Ishikawa (cell line): Measurements from ENCODE around the gene CD82.

ENCODE experiments used
- CEBPB ChIP-seq: IDR thresholded peaks from 2 replicates; pipeline ENCODE4 v1.6.1; 2012
- CREB1 ChIP-seq: IDR thresholded peaks from 2 replicates; pipeline ENCODE4 v1.6.1; 2012; ENCODE audit warnings: low read depth
- EGR1 ChIP-seq: IDR thresholded peaks from 2 replicates; pipeline ENCODE4 v1.6.1; 2012
- EP300 ChIP-seq: IDR thresholded peaks from 2 replicates; pipeline ENCODE4 v1.6.1; 2012; ENCODE audit warnings: borderline replicate concordance
- FOXM1 ChIP-seq: IDR thresholded peaks from 2 replicates; pipeline ENCODE4 v1.6.1; 2012; ENCODE audit warnings: low read depth, borderline replicate concordance
- MAX ChIP-seq: IDR thresholded peaks from 2 replicates; pipeline ENCODE4 v1.6.1; 2012
- NFIC ChIP-seq: IDR thresholded peaks from 2 replicates; pipeline ENCODE4 v1.6.1; 2012
- RAD21 ChIP-seq: IDR thresholded peaks from 2 replicates; pipeline ENCODE4 v1.6.1; 2012; ENCODE audit warnings: low read depth
- REST ChIP-seq: IDR thresholded peaks from 2 replicates; pipeline ENCODE4 v1.6.1; 2012; ENCODE audit warnings: low read depth, mild to moderate bottlenecking
- TAF1 ChIP-seq: IDR thresholded peaks from 2 replicates; pipeline ENCODE4 v1.6.1; 2012; ENCODE audit warnings: low read depth, mild to moderate bottlenecking
- TCF12 ChIP-seq: IDR thresholded peaks from 2 replicates; pipeline ENCODE4 v1.6.1; 2012; ENCODE audit warnings: low read depth
- USF1 ChIP-seq: IDR thresholded peaks from 2 replicates; pipeline ENCODE4 v1.6.1; 2012
- YY1 ChIP-seq: IDR thresholded peaks from 2 replicates; pipeline ENCODE4 v1.6.1; 2012; ENCODE audit warnings: low read depth
- ZBTB7A ChIP-seq: IDR thresholded peaks from 2 replicates; pipeline ENCODE4 v1.6.1; 2012; ENCODE audit warnings: low read depth

CD82 gene

GRCh38 chr11:44625759-44626523 lies 60.5 kb downstream of the CD82 start:
- TF ChIP-seq FOXM1 (no peak), CEBPB (no peak), ZBTB7A (no peak)

- no peak for TF ChIP-seq CEBPB
- TF ChIP-seq RAD21, result no peak
- no peak for TF ChIP-seq EGR1
- no peak for TF ChIP-seq ZBTB7A
- no peak for TF ChIP-seq EP300
- TF ChIP-seq TAF1, result no peak
These were observed 61.2 kb downstream of the CD82 start for GRCh38 chr11:44626645-44627044.

GRCh38 chr11:44627165-44627789 lies 61.8 kb downstream of the CD82 start:
- TF ChIP-seq RAD21, result no peak
- TF ChIP-seq TAF1, result no peak
- TF ChIP-seq EGR1, result no peak
- no peak for TF ChIP-seq CREB1
- no peak for TF ChIP-seq REST
- TF ChIP-seq MAX, result no peak
- no peak for TF ChIP-seq CEBPB

- TF ChIP-seq CREB1 (no peak), YY1 (no peak), REST (no peak), NFIC (peak; percentile 32; the same call in 1 of the 2 replicates)
These were observed 62.7 kb downstream of the CD82 start for GRCh38 chr11:44627911-44628729.

- no peak for TF ChIP-seq FOXM1
- TF ChIP-seq REST, result no peak
- no peak for TF ChIP-seq ZBTB7A
- TF ChIP-seq EP300, result no peak
- no peak for TF ChIP-seq RAD21
- no peak for TF ChIP-seq USF1
- TF ChIP-seq TCF12, result no peak
These were observed 63.6 kb downstream of the CD82 start for GRCh38 chr11:44628730-44629700.
